ENCODE results near the gene TSPEAR. TPM values are rescaled to one million over a fixed set of nuclear protein-coding genes. Genes with fewer than 3 reads are reported as not detected.
A peak's percentile ranks its signal among the peaks of the same experiment; 100 is the strongest.
"Not testable (repeated sequence)": the region's sequence is repeated elsewhere in the genome, so short reads cannot be mapped to it uniquely, and the experiment has no call there.

The TSPEAR gene
- polyA plus RNA-seq, 6 donors from 2014 or later = not detected

DNA sequence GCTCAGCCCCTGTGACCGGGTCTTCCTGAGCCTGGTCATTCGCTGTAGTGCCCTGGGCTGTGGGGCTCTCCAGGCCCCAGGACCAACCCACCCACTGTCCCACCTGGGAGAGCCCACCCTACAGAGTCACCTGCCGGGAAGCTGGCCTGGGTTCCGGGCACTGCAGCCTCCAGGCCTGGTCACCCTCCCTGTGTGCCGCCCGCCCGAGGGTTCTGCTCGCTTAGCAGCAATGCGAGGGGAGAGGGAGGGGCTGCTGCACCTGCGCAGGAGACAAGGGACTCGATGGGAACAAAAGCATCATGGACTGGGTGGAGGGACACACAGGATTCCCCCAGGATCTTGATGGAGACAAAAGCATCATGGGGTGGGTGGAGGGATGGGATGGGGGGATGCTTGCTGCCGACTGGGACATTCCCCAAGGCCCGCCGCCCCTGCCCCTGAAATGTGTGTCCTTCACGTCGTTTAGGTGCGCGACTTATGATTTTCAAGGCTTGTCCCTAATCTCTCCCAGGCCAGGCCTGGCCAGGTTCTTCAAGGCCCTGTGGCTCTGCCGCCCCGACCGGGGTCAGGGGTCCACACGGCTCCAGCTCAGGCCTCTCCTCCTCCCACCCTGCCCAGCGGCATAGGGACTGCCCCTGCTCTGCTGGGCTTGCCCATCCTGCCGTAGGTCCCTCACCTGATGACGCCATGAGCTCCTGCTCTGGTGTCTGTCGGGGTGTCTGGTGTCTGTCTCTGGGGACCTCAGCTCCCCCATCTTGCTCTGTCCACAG, 97.8 kb downstream of the TSPEAR start:
- H3K27ac Mint-ChIP-seq = no peak overlapping the region
- H3K27me3 Mint-ChIP-seq = peaks cover 11 to 38% (median 28%) of the 10 kb centered on the region in 3 donors
- no peak for ATAC-seq (ENCODE audit: low read depth in 2 of 2)
- peaks cover 15 to 37% of the 10 kb centered on the region in 2 donors for H3K36me3 Mint-ChIP-seq
- no peak overlapping the region for H3K4me3 Mint-ChIP-seq
- H3K9me3 Mint-ChIP-seq = peaks cover 21 to 42% (median 31%) of the 10 kb centered on the region in 7 donors
- no peak for DNase-seq
- peaks cover 5 to 7% (median 6%) of the 10 kb centered on the region in 3 donors for H3K4me1 Mint-ChIP-seq

DNA sequence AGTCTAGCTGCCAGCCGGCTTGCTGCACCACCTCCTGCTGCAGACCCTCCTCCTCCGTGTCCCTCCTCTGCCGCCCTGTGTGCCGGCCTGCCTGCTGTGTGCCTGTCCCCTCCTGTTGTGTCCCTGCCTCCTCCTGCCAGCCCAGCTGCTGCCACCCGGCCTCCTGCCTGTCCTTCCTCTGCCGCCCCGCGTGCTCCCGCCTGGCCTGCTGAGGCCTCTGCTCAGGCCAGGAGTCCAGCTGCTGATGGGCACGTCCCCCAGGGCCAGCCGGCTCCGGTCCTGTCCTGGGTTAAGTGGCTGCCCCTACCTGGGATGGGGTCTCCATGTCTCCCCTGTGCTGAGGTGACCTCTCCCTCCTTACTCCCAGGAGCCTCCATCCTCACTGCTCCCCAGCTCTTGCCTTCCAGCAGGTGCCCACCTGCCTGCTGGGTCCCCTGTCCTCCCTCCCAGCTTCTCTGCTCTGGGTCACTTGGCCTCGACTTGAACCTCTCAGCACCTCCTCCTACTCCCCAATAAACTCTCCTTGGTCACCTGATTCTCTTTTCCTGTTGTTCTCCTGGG, 98.6 kb downstream of the TSPEAR start:
- H3K27ac Mint-ChIP-seq = peak overlapping the region in 2 of 6 donors; percentile 14 to 42
- H3K36me3 Mint-ChIP-seq = peaks cover 15 to 37% of the 10 kb centered on the region in 2 donors
- H3K27me3 Mint-ChIP-seq = peaks cover 11 to 41% (median 30%) of the 10 kb centered on the region in 3 donors
- H3K4me3 Mint-ChIP-seq = no peak overlapping the region
- ATAC-seq (ENCODE audit: low read depth in 2 of 2) (no peak), DNase-seq (no peak)
- H3K4me1 Mint-ChIP-seq = peaks cover 0 to 4% (median 0%) of the 10 kb centered on the region in 3 donors
- peaks cover 21 to 46% (median 36%) of the 10 kb centered on the region in 7 donors for H3K9me3 Mint-ChIP-seq

DNA sequence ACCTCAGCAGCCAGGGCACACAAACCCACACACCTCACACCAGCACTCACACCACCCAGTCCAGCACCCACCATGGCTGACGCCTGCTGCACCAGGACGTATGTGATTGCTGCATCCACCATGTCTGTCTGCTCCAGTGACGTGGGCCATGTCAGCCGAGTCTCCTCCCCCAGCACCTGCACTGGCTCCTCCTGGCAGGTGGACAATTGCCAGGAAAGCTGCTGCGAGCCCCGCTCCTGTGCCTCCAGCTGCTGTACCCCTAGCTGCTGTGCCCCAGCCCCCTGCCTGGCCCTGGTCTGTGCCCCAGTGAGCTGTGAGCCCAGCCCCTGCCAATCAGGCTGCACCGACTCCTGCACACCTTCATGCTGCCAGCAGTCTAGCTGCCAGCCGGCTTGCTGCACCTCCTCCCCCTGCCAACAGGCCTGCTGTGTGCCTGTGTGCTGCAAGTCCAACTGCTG, 99.3 kb downstream of the TSPEAR start, which contains the start of gene KRTAP10-8:
KRTAP10-8 (plus strand) TSS at position 51 of the 458 bp plus-strand sequence; CDS start at position 73, 22 bp downstream.
- no peak for DNase-seq
- peak within 1 kb of the TSS in 2 of 6 donors; percentile 14 to 42 for H3K27ac Mint-ChIP-seq
- H3K9me3 Mint-ChIP-seq = peaks cover 21 to 46% (median 43%) of the 10 kb centered on the region in 7 donors
- H3K4me3 Mint-ChIP-seq = peak within 1 kb of the TSS in 1 of 8 donors; percentile 44
- ATAC-seq (ENCODE audit: low read depth in 2 of 2) = no peak
- H3K36me3 Mint-ChIP-seq = peaks cover 15 to 37% of the 10 kb centered on the region in 2 donors
- H3K27me3 Mint-ChIP-seq = peaks cover 11 to 42% (median 35%) of the 10 kb centered on the region in 3 donors
- peaks cover 0 to 4% (median 0%) of the 10 kb centered on the region in 3 donors for H3K4me1 Mint-ChIP-seq

DNA sequence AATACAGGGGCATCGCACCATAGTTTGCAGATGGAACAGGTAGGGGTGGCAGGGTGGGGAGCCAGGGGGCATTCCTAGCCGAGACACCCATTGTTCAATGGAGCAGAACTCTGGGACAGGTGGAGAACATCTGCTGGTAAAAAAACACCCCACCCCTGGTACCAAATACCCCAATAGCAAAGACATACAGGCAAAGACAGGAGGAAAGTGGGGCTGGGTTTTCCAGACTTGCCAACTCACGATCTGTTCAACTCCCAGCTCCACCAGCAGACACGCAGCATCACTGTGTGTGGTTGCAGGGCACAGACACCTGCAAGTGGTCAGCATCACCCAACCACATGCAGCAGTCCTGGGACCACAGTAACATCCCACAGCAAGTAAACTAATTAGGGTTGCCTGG, 99.8 kb downstream of the TSPEAR start:
- Mint-ChIP-seq H3K27me3 (peaks cover 13 to 39% (median 33%) of the 10 kb centered on the region in 3 donors), H3K4me1 (peaks cover 0 to 4% (median 0%) of the 10 kb centered on the region in 3 donors), H3K36me3 (peaks cover 17 to 37% of the 10 kb centered on the region in 2 donors), H3K27ac (no peak overlapping the region), H3K9me3 (peaks cover 22 to 48% (median 46%) of the 10 kb centered on the region in 7 donors), H3K4me3 (no peak overlapping the region)
- ATAC-seq (ENCODE audit: low read depth in 2 of 2) = no peak
- DNase-seq = no peak

DNA sequence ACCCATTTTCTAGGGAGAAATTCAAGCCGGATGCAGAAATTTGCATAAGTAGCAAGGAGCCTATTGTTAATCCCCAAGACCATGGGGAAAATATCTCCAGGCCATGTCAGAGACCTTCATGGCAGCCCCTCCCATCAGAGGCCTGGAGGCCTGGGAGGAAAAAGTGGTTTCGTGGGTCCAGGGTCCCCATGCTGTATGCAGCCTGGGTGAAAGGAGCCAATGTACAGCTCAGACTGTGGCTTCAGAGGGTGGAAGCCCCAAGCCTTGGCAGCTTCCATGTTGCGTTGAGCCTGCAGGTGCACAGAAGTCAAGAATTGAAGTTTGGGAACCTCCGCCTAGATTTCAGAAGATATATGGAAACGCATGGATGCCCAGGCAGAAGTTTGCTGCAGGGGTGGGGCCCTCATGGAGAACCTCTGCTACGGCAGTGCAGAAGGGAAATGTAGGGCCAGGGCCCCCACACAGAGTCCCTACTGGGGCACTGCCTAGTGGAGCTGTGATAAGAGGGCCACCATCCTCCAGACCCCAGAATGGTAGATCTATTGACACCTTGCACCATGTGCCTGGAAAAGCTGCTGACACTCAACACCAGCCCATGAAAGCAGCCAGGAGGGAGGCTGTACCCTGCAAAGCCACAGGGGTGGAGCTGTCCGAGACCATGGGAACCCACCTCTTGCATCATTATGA, 101.1 kb downstream of the TSPEAR start:
- not testable (repeated sequence) for H3K4me1 Mint-ChIP-seq

DNA sequence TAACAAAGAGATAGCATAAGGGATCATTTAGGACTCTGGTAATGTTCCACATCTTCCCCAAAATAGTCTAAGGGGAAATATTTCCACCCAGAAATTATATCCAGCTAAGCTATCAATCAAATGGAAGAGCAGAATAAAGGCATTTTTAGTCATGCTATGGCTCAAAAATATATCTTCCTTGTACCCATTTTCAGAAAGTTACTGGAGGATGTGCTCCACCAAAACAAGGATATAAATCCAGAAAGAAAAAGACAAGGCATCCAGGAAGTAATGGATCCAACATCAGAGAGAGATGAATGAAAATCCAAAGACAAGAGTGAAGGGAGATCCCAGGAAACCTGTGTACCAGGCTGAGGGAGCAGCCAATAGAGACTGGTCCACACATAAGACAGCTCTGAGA, 102.2 kb downstream of the TSPEAR start:
- peaks cover 20 to 37% of the 10 kb centered on the region in 2 donors for H3K36me3 Mint-ChIP-seq
- peaks cover 0 to 4% (median 0%) of the 10 kb centered on the region in 3 donors for H3K4me1 Mint-ChIP-seq
- H3K4me3 Mint-ChIP-seq = peak overlapping the region in 1 of 8 donors; percentile 26
- peak overlapping the region in 1 of 6 donors; percentile 64 for H3K27ac Mint-ChIP-seq
- peaks cover 27 to 47% (median 37%) of the 10 kb centered on the region in 3 donors for H3K27me3 Mint-ChIP-seq
- ATAC-seq (ENCODE audit: low read depth in 2 of 2) (no peak), DNase-seq (no peak)
- peaks cover 23 to 70% (median 51%) of the 10 kb centered on the region in 7 donors for H3K9me3 Mint-ChIP-seq

More for the DNA sequence above, 101.1 kb downstream of the TSPEAR start:
- DNase-seq; H3K27ac Mint-ChIP-seq; H3K4me3 Mint-ChIP-seq; ATAC-seq (ENCODE audit: low read depth in 2 of 2): not testable (repeated sequence)
- Mint-ChIP-seq H3K27me3 (peaks cover 21 to 44% (median 33%) of the 10 kb centered on the region in 3 donors), H3K36me3 (peaks cover 20 to 37% of the 10 kb centered on the region in 2 donors), H3K9me3 (peaks cover 23 to 61% (median 51%) of the 10 kb centered on the region in 7 donors)

DNA sequence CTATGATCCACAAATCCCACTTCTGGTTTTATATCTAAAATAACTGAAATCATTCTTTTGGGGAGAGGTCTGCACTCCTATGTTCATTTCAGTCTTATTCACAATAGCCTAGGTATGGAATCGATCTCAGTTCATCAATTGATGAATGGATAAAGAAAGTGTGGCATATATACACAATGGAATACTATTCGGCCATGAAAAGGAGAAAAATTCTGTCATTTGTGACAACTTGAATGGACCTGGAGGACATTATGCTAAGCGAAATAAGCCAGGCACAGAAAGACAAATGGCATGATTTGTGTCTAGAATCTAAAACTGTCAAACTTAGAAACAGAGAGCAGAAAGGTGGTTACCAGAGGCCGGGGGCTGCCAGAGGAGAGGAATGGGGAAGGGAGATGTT, 104.9 kb downstream of the TSPEAR start:
- Mint-ChIP-seq H3K4me3 (no peak overlapping the region), H3K27ac (no peak overlapping the region), H3K4me1 (no peaks in the 10 kb centered on the region), H3K27me3 (peaks cover 32 to 58% (median 33%) of the 10 kb centered on the region in 3 donors), H3K36me3 (peaks cover 20 to 27% of the 10 kb centered on the region in 2 donors), H3K9me3 (peaks cover 21 to 74% (median 39%) of the 10 kb centered on the region in 7 donors)
- ATAC-seq (ENCODE audit: low read depth in 2 of 2) (no peak), DNase-seq (no peak)

DNA sequence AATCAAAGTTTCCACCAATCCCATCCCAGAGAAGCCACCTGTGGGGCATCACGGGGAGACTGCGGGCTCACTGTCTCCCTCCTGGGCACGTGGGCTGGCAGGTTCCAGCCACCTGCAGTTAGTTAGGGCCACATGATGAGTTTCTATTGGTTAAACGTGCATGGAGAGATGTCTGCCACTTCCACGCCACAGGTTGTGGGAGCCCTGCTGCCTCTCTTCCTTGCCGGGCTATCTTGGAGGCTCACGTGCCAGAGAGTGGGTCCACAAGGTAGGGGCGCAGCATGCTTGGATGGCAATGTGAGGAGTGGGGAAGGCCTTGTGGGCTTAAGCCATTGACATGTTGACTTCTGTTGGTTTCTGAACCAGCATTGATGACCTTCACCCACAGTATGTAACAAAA, 107.5 kb downstream of the TSPEAR start:
- H3K4me3 Mint-ChIP-seq = no peak overlapping the region
- peaks cover 26 to 64% (median 38%) of the 10 kb centered on the region in 3 donors for H3K27me3 Mint-ChIP-seq
- H3K36me3 Mint-ChIP-seq = peaks cover 5 to 7% of the 10 kb centered on the region in 2 donors
- DNase-seq (no peak), ATAC-seq (ENCODE audit: low read depth in 2 of 2) (no peak)
- no peaks in the 10 kb centered on the region for H3K4me1 Mint-ChIP-seq
- H3K27ac Mint-ChIP-seq = no peak overlapping the region
- peaks cover 4 to 55% (median 16%) of the 10 kb centered on the region in 7 donors for H3K9me3 Mint-ChIP-seq

DNA sequence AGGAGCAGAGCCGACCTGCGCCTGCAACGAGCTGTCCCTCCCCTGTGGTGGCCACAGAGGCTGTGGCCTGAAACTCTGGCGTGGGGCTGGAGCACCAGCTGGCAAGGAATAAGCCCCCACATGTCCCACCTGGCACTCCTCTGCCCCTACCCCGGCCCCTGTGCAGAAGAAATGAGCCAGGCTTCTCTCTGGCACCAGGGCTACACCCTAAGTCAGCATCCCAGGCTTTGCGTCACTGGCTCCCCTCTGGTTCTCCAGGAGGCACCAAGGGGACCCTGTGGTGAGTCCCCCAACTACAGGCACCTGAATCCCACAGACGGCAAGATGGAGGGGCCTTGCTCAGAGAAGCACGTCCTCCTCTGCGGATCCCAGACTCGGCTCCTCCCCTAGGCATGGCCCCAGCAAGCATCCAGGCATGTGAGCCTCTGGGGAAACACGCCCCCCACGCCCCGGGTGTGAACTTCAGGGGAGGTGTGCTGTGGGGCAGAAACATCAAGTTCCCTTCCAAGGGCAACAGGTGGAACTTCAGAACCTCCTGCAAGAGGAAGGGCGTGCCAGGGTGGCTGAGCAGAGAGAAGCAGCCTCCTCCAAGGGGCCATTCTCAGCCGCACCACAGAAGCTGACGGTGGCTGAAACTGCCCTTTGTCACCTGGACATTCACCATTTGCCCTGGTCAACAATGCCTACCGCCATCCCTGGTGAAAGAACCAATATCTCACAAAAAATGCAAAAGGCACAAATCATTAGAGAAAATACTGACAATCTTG, 108.1 kb downstream of the TSPEAR start:
- Mint-ChIP-seq H3K27me3 (peaks cover 32 to 70% (median 44%) of the 10 kb centered on the region in 3 donors), H3K4me1 (no peaks in the 10 kb centered on the region), H3K27ac (no peak overlapping the region), H3K4me3 (no peak overlapping the region), H3K9me3 (peaks cover 5 to 57% (median 10%) of the 10 kb centered on the region in 7 donors), H3K36me3 (peaks cover 5 to 7% of the 10 kb centered on the region in 2 donors)
- ATAC-seq (ENCODE audit: low read depth in 2 of 2) (no peak), DNase-seq (no peak)

DNA sequence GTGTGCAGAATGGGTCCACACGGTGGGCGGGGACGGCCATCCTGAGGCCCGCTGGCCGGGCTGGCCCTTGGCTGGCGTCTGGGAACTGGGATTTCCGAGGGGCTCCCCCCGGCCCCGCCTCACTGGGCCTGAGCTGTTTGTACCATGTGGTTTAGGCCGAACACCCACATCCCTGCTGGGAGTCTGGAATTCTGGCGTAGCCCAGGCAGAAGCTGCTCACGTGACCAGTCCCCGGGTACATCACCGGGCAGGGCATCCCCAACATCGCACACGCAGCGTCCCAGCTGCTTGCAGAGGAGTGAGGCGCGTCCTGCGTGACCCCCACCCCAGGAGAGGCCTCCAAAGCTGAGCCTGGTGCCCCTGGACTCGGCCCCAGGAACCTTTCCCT, 108.9 kb downstream of the TSPEAR start:
- H3K36me3 Mint-ChIP-seq = peaks cover 5 to 11% of the 10 kb centered on the region in 2 donors
- no peak overlapping the region for H3K27ac Mint-ChIP-seq
- H3K4me3 Mint-ChIP-seq = peak overlapping the region in 1 of 8 donors; percentile 6
- ATAC-seq (ENCODE audit: low read depth in 2 of 2) (no peak), DNase-seq (no peak)
- peaks cover 33 to 69% (median 47%) of the 10 kb centered on the region in 3 donors for H3K27me3 Mint-ChIP-seq
- no peaks in the 10 kb centered on the region for H3K4me1 Mint-ChIP-seq
- peaks cover 7 to 53% (median 11%) of the 10 kb centered on the region in 7 donors for H3K9me3 Mint-ChIP-seq

DNA sequence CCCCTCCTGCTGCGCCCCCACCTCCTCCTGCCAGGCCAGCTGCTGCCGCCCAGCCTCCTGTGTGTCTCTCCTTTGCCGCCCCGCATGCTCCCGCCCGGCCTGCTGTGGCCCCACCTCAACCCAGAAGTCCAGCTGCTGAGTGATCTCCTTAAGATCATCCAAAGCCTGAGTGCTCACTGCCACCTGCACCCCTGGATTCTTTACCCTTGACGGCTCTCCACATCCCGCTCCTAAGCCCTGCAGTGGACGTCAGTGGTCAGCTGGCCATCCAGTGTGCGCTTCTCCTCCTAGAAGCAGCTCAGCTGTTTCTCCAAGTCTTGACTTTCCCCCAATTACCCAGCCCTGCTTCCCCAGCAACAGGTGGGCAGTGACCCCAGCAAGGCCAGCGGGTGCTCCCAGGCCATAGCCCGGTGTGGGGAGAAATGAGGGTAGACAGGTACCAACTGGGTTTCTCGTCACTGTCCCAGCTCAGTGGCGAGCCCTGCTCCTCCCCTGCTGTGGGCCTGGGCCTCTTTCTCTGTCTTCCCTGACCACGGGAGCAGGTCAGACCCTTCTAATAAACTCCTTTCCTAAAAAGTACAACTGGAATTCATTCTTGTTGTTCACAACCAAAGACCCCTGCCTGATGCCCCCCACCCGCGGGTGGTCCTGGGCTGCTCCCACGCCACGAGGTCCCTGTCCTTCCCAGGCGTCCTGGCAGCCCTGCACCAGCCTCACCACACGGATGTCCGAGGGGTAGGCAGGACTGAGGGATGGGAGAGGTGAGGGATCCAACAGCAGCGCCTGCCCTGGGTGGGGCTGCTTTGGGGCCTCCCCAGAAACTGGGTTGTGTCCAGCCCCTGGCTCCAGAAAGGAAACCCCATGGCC, 109.5 kb downstream of the TSPEAR start:
- Mint-ChIP-seq H3K9me3 (peaks cover 7 to 47% (median 11%) of the 10 kb centered on the region in 7 donors), H3K4me1 (no peaks in the 10 kb centered on the region), H3K4me3 (no peak overlapping the region), H3K27ac (peak overlapping the region in 1 of 6 donors; percentile 29), H3K27me3 (peaks cover 33 to 69% (median 47%) of the 10 kb centered on the region in 3 donors), H3K36me3 (peaks cover 5 to 11% of the 10 kb centered on the region in 2 donors)
- ATAC-seq (ENCODE audit: low read depth in 2 of 2) (no peak), DNase-seq (no peak)

DNA sequence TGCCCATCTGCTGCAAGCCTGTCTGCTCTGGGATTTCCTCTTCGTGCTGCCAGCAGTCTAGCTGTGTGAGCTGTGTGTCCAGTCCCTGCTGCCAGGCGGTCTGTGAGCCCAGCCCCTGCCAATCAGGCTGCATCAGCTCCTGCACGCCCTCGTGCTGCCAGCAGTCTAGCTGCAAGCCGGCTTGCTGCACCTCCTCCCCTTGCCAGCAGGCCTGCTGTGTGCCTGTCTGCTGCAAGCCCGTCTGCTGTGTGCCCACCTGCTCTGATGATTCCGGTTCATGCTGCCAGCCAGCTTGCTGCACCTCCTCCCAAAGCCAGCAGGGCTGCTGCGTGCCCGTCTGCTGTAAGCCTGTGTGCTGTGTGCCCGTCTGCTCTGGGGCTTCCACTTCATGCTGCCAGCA, 110.3 kb downstream of the TSPEAR start:
- not testable (repeated sequence) for H3K4me3 Mint-ChIP-seq; DNase-seq; H3K27ac Mint-ChIP-seq; H3K4me1 Mint-ChIP-seq; ATAC-seq (ENCODE audit: low read depth in 2 of 2)
- peaks cover 4 to 40% (median 7%) of the 10 kb centered on the region in 7 donors for H3K9me3 Mint-ChIP-seq
- peaks cover 26 to 64% (median 46%) of the 10 kb centered on the region in 3 donors for H3K27me3 Mint-ChIP-seq
- peaks cover 0 to 11% of the 10 kb centered on the region in 2 donors for H3K36me3 Mint-ChIP-seq
